MM.1S (cell line): ENCODE results near the gene WDFY2.

Source experiments
- DNase-seq: peaks from one replicate; pipeline ENCODE4 v3.0.0-alpha.2; 2015
- H2AFZ ChIP-seq: fragments of 300-600 bp; sonication (generic); 2 replicates; pipeline ENCODE4 v1.6.0; 2016; ENCODE audit warnings: antibody characterized with exemption, low read length
- H3F3A ChIP-seq: fragments of 300-600 bp; sonication (generic); 2 replicates; pipeline ENCODE4 v1.6.1; 2016; ENCODE audit warnings: mild to moderate bottlenecking, antibody characterized with exemption, low read length, moderate library complexity, mixed read lengths; ENCODE audit not compliant: insufficient read depth
- H3K27ac ChIP-seq: fragments of 300-600 bp; sonication (generic); 2 replicates; pipeline ENCODE4 v1.5.1; 2016; ENCODE audit warnings: mild to moderate bottlenecking, low read length
- H3K27me3 ChIP-seq: fragments of 300-600 bp; sonication (generic); replicated peaks from 2 replicates; pipeline ENCODE4 v1.6.0; 2016; ENCODE audit warnings: low read length; ENCODE audit not compliant: insufficient read depth
- H3K36me3 ChIP-seq: fragments of 300-600 bp; sonication (generic); replicated peaks from 2 replicates; pipeline ENCODE4 v1.6.1; 2016; ENCODE audit warnings: mild to moderate bottlenecking, low read length, mixed read lengths; ENCODE audit not compliant: insufficient read depth
- H3K4me1 ChIP-seq: fragments of 300-600 bp; sonication (generic); 2 replicates; pipeline ENCODE4 v1.6.1; 2016; ENCODE audit warnings: low read length, mixed read lengths
- H3K4me2 ChIP-seq: fragments of 300-600 bp; sonication (generic); 2 replicates; pipeline ENCODE4 v1.6.0; 2016; ENCODE audit warnings: low read depth, low read length
- H3K4me3 ChIP-seq: fragments of 300-600 bp; sonication (generic); 2 replicates; pipeline ENCODE4 v1.5.1; 2016; ENCODE audit warnings: low read length, mixed read lengths
- H3K79me2 ChIP-seq: fragments of 300-600 bp; sonication (generic); 2 replicates; pipeline ENCODE4 v1.6.1; 2016; ENCODE audit warnings: mixed run types, low read length, mixed read lengths
- H3K9ac ChIP-seq: fragments of 300-600 bp; sonication (generic); 2 replicates; pipeline ENCODE4 v1.6.1; 2016; ENCODE audit warnings: low read length, mixed read lengths
- H3K9me2 ChIP-seq: fragments of 300-600 bp; sonication (generic); replicated peaks from 2 replicates; pipeline ENCODE4 v1.6.1; 2016; ENCODE audit warnings: mild to moderate bottlenecking, low read length, mixed read lengths; ENCODE audit not compliant: insufficient read depth
- H3K9me3 ChIP-seq: fragments of 300-600 bp; sonication (generic); replicated peaks from 2 replicates; pipeline ENCODE4 v1.6.1; 2016; ENCODE audit warnings: mild to moderate bottlenecking, low read length, mixed read lengths; ENCODE audit not compliant: insufficient read depth
- H4K20me1 ChIP-seq: fragments of 300-600 bp; sonication (generic); 2 replicates; pipeline ENCODE4 v1.6.1; 2016; ENCODE audit warnings: mild to moderate bottlenecking, low read length, moderate library complexity, mixed read lengths; ENCODE audit not compliant: insufficient read depth
- CTCF ChIP-seq: fragments of 300-600 bp; sonication (generic); IDR thresholded peaks from 2 replicates; pipeline ENCODE4 v1.5.1; 2016; ENCODE audit warnings: antibody characterized with exemption, low read length, mixed read lengths
- EZH2 ChIP-seq: fragments of 300-600 bp; sonication (generic); optimal IDR thresholded peaks from 2 replicates; pipeline ENCODE3; 2017; ENCODE audit warnings: low read depth, mild to moderate bottlenecking, antibody characterized with exemption, low read length, mixed read lengths
- EZH2phosphoT487 ChIP-seq: fragments of 300-600 bp; sonication (generic); IDR thresholded peaks from 2 replicates; pipeline ENCODE4 v1.6.1; 2018; ENCODE audit warnings: antibody characterized with exemption, low read length

WDFY2 gene

GRCh38 chr13:51668580-51669195 lies 84.4 kb downstream of the WDFY2 start:
- Histone ChIP-seq H3K79me2 (no peaks in the 10 kb centered on the region), H3K9me3 (no peaks in the 10 kb centered on the region), H4K20me1 (no peaks in the 10 kb centered on the region), H3K9me2 (no peaks in the 10 kb centered on the region), H3K36me3 (no peaks in the 10 kb centered on the region), H3F3A (no peaks in the 10 kb centered on the region), H3K27ac (no peak overlapping the region), H3K4me2 (no peak overlapping the region), H2AFZ (no peak overlapping the region), H3K27me3 (no peaks in the 10 kb centered on the region), H3K9ac (no peak overlapping the region), H3K4me1 (no peaks in the 10 kb centered on the region), H3K4me3 (no peak overlapping the region)
- no peak for DNase-seq
- TF ChIP-seq CTCF (no peak), EZH2phosphoT487 (no peak), EZH2 (no peak)

- Histone ChIP-seq H3K36me3 (no peaks in the 10 kb centered on the region), H3K9me2 (no peaks in the 10 kb centered on the region), H3K79me2 (no peaks in the 10 kb centered on the region), H3F3A (no peaks in the 10 kb centered on the region), H4K20me1 (no peaks in the 10 kb centered on the region), H3K4me2 (no peak overlapping the region), H3K9ac (no peak overlapping the region), H3K4me3 (no peak overlapping the region), H3K9me3 (no peaks in the 10 kb centered on the region), H3K27ac (no peak overlapping the region), H3K4me1 (no peaks in the 10 kb centered on the region), H2AFZ (no peak overlapping the region), H3K27me3 (no peaks in the 10 kb centered on the region)
- TF ChIP-seq EZH2 (no peak), EZH2phosphoT487 (no peak), CTCF (no peak)
- DNase-seq: no peak
Measured at GRCh38 chr13:51673165-51673564, 88.9 kb downstream of the WDFY2 start.

GRCh38 chr13:51674276-51674675 lies 90.0 kb downstream of the WDFY2 start:
- Histone ChIP-seq H3K9ac (no peak overlapping the region), H4K20me1 (no peaks in the 10 kb centered on the region), H3K27me3 (no peaks in the 10 kb centered on the region), H3K36me3 (no peaks in the 10 kb centered on the region), H3K79me2 (no peaks in the 10 kb centered on the region), H2AFZ (no peak overlapping the region), H3K9me2 (no peaks in the 10 kb centered on the region), H3K27ac (no peak overlapping the region), H3K4me1 (no peaks in the 10 kb centered on the region), H3K9me3 (no peaks in the 10 kb centered on the region), H3K4me2 (no peak overlapping the region), H3F3A (no peaks in the 10 kb centered on the region), H3K4me3 (no peak overlapping the region)
- TF ChIP-seq CTCF: no peak
- TF ChIP-seq EZH2: no peak
- TF ChIP-seq EZH2phosphoT487: no peak
- DNase-seq: no peak
